ENCODE measurements around the gene MYH10.

Gene MYH10

DNA sequence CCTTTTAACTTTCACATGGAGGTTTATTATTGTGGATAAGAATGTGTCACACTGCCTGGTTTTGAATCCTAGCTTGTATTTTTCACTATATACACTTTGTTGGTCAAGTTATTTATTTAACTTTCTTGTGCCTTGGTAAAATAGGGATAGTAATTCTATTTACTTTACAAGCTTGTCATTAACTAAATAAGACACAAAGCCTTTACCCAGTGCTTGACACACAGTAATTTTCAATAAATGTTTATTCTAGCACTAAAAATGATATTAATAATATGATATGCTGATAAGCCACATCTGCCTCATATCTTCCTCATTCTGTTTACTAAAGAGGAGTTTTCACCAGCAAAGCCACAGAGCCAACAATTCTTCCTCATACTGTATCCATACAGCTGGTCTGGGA lies 27.8 kb downstream of the MYH10 start:
- peak; percentile 91 for FAIRE-seq

GRCh38 chr17:8599351-8600011 lies 31.0 kb downstream of the MYH10 start:
- FAIRE-seq, result no peak

DNA sequence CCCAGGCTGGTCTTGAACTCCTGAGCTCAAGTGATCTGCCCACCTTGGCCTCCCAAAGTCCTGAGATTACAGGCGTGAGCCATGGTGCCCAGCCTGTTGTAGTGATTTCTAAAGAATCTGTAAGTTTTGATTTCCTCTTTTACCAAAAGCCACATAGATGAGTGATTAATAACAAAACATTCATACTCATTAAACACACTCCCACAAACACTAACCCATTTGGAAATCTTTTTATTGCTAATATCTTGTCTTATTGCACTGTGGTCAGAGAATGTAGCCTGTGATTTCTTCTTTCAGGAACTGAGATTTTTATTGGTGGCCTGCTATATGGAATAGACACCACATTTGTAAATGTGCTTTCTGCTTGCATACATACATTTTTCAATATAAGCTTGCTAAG lies 31.6 kb downstream of the MYH10 start:
- no peak for FAIRE-seq

DNA sequence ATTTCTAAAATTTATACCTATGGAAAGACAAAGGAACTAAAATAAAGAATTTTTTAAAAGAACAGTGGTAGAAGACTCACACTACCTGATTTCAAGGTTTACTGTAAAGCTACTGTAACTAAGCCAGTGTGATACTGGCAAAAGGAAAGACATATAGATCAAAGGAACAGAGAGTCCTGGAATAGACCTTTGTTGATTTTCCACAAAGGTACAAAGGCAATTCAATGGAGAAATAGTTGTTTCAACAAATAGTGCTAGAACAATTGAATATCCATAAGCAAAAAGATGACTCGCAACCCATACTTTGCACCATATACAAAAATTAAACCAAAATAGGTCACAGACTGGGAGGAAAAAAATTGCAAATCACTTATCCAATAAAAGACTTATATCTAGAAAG lies 36.7 kb downstream of the MYH10 start:
- FAIRE-seq, result no peak

DNA sequence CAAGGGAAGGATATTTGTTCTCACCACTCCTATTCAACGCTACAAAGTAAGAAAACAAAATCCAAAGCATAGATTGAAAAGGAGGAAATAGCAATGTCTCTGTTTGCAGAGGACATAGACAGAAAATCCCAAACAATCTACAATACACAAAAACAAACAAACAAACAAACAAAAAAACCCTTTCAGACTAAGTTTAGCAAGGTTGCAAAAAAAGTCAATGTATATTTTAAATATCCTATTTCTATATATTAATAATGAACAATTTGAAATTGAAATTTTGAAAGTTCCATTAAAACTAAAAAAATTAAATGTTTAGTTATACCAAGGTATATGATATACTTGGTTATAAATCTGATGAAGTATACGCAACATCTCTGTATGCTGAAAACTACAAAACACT lies 37.2 kb downstream of the MYH10 start:
- FAIRE-seq, result no peak

DNA sequence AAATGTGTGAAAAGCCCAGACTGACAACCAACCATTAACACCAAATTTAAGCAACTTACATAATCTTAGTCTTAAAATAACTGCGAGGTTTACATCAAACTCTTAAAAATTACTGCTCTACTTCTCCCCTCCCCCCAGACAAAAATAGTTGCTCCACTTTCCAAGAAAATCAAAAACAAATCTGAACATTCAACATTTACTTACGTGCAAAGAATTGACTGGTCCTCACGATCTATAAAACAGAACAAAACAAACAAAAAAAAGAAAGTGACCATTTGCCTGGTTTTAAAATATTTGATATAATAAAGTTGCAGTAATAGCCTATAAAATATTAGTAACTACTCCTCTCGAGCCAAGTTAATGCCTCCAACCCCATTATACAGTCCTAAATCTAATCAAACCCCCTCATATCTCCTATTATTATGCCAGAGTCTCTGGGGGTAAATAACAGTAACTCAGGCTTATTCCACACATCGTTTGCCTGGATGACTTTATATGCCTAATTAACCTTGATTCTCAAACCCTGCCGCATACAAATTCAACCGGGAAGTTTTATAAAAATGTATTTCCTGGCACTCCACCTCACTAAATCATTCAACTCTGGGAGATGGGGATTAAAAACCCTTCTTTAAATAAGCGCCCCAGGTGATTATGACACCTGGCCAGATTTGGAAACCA lies 41.5 kb downstream of the MYH10 start:
- peak; percentile 97 for FAIRE-seq

GRCh38 chr17:8586766-8587165 lies 43.8 kb downstream of the MYH10 start:
- no peak for FAIRE-seq

GRCh38 chr17:8585911-8586310 lies 44.6 kb downstream of the MYH10 start:
- FAIRE-seq, result no peak

DNA sequence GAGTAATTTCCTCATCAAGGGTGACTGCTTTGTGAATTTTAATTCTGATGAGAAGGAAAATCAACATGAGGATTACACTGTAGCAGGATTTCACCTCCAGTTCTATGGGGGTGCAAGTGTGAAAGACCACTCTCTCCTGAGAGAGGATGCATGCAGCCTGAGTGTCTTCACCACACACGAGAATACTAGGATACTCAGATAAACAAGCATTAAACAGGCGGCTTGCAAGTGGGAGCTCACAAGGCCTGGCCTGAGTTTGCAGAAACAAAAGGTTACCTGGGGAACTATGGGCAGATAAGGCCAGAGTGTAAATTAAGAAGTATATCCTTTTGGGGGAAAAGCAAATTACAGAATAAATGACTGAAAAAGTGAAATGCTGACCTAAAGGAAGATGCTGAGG lies 46.6 kb downstream of the MYH10 start:
- no peak for FAIRE-seq

- FAIRE-seq, result no peak
These were observed 49.4 kb downstream of the MYH10 start for GRCh38 chr17:8580952-8581658.

DNA sequence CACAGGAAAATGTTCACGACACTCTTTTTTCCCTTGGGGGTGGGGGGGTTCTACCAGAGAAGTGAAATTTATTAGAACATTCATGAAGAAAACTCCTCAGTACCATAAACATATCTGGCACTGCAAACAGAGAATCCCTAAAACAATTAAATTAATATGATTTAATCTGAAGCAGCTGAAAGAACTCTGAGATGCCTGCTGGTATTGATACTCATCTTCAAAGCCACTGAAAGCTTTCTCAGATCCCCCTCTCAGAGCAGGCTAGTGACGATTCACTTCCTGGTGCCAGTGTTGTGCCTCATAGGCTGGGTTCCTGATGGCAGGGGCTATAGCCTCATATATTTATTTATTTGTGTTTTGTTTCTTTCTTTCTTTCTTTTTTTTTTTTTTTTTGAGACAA lies 52.7 kb downstream of the MYH10 start:
- no peak for FAIRE-seq

- FAIRE-seq, result no peak
These were observed 53.8 kb downstream of the MYH10 start for GRCh38 chr17:8576559-8577294.

GRCh38 chr17:8574687-8575086 lies 55.8 kb downstream of the MYH10 start:
- FAIRE-seq, result no peak

DNA sequence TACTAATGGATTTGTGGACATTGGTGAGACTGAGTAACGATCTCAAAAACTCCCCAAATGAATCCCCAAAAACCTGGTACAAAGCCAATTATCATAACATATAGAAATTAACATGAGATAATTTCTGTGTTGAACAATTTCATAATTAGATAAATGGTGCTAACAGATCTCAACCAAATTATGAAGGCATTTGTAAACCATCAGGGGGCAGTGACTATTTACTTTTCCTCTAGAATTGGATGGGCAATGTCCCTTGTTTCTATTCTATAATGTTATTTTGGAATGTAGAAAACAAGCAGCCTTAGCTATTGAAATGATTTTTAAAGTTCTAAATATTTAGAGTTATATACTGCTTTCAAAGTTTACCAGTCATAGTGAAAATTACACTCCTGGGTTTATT lies 57.8 kb downstream of the MYH10 start:
- FAIRE-seq, result no peak

DNA sequence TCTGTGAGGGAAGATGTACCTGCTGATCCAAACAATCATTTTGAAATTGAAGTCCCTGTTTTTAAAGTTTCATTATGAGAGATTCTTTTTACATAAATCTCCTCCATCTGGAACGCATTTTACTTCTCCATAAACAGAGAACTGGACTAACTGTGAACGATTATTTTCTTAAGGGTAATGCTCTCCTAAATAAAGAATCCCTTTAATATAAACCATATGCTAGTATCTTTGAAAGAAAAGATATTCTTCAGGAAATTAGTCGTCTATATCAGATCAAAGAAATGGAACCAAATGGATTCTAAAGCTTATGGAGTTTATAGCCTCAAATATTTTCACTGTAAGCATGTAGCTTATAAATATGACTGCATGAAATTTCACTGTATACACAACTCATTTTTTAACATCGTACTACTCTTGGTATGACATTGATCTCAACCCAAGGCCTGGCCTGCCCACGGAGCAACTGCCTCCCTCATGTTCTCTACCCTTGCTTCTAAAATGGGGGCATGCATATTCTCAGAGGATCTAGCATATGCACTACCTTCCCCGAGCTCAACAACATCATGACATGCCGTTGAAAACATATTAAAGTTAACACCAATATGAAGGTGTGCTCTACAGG lies 66.4 kb downstream of the MYH10 start:
- FAIRE-seq, result peak; percentile 36

DNA sequence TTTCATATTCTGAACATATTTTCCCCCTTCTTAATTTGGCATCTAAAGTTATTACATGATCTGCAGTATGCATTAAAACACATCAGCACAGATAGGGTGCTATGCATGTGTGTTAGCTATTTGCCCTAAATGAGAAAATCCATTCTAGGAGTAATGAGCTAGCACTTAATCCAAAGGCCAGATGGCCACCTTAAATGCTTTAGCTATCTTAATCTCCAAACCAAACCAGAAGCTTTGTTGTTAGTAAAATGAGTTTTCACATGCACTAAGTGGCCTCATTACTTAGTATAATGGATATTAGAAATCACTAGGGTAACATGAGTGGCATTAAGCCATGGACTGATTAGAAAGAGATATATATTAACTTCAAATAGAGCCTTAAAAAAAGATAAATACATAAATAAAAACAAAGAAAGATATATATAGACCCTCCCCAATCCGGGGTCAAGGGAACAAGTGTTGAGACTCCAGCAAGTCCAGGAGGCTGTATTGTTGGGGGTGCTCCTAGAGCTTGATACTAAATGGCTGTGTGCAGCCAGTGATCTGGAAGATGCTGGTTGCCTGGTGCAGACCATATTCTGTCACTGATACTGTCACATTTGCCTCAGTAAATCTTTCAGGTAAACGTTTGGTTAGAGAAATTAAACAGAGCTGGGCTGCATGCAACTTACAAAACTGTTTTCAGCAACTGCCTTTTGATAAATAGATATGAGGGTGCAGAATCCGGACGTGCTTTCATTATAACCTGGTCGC lies 67.3 kb downstream of the MYH10 start:
- peak; percentile 100 for FAIRE-seq

GRCh38 chr17:8558144-8558543 lies 72.4 kb downstream of the MYH10 start:
- no peak for FAIRE-seq

GRCh38 chr17:8557176-8557806 lies 73.2 kb downstream of the MYH10 start:
- no peak for FAIRE-seq

DNA sequence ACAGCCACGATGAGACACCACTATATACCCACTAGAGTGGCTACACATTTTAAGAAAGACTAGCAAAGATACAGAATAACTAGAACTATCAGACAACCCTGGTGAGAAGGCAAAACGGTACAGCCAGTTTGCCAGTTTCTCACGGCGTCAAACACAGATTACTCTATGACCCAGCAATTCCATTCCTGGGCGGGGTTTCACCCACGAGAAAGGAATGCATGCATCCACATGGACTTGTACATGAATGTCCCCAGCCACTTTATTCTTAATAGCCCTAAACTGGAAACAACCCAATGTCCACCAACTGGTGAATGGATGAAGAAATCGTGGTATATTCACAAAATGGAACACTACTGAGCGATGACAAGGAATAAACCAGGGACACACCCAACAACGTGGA lies 74.5 kb downstream of the MYH10 start:
- no peak for FAIRE-seq

DNA sequence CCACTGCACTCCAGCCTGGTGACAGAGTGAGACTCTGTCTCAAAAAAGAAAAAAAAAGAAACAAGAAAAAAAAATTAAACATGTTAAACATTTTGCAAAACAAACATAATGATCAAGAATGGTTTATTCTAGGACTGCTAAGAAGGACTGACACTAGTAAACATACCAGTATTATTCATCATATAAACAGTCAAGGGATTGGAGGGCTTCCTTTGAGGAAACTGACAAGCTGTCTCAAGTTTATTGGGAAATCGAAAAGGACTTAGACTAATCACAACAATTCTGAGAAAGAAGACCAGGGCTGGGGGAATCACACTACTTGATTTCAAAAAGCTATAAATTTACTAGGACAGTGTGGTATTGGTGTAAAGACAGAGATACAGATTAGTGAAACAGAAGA lies 75.5 kb downstream of the MYH10 start:
- no peak for FAIRE-seq

DNA sequence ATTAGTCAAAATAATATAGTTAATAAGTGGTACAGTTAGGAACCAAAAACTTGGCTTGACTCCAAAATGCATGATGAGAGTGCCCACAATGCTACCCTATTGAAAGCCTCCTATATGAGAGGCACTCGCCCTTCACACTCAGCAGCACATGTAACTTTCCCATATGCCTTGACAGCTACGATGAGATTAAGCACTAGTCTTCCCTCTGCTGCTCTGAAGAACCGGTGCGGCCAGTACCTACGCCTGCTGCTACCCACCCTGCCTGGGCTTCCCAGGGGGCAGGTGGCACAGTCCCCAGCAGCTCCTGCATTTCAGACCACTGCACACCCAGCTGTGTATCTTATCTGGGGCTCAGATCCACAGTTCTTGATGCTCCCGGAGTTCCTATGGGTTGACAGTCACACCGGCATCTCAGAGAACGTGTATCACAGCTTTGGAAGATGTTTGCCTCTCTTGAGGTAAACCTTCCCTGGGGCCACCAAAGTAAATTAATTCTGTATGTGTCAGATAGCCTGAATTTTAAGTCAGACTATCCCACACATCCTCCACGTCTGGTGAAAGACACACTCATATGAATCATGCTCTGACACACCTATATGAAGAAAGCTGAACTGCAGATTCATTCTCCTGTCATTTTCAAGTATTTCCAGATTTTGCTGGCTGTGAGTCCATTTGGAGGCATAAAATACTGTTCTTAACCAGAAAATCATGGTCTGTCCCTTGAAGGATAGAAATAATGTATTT lies 77.8 kb downstream of the MYH10 start:
- no peak for FAIRE-seq

All from islet of Langerhans (tissue), 1 donor.